Osteoblast (primary cell): ENCODE data around the gene RXYLT1. TPM values are rescaled to one million over a fixed set of nuclear protein-coding genes. Genes with fewer than 3 reads are reported as not detected.

ENCODE experiments used
- DNase-seq: peaks from one replicate; pipeline ENCODE4 v3.0.0; 2011; ENCODE audit warnings: low spot score, mixed read lengths; ENCODE audit not compliant: insufficient read length; ENCODE audit errors: missing footprints
- H2AFZ ChIP-seq: 2 replicates; pipeline ENCODE4 v1.6.0; 2011; ENCODE audit warnings: mild to moderate bottlenecking, low read length
- H3K27ac ChIP-seq: 2 replicates; pipeline ENCODE4 v1.5.1; 2011; ENCODE audit warnings: mild to moderate bottlenecking, low read depth, low read length, moderate library complexity
- H3K27me3 ChIP-seq: 2 replicates; pipeline ENCODE4 v1.6.0; 2012; ENCODE audit warnings: mild to moderate bottlenecking, control low read depth, inconsistent platforms, low read length, moderate library complexity; ENCODE audit not compliant: insufficient read depth
- H3K36me3 ChIP-seq: 2 replicates; pipeline ENCODE4 v1.5.1; 2011; ENCODE audit warnings: mild to moderate bottlenecking, low read length, control low read depth, moderate library complexity; ENCODE audit not compliant: insufficient read depth
- H3K4me1 ChIP-seq: 2 replicates; pipeline ENCODE4 v1.5.1; 2011; ENCODE audit warnings: mild to moderate bottlenecking, low read length, control low read depth, moderate library complexity; ENCODE audit not compliant: insufficient read depth
- H3K4me2 ChIP-seq: 2 replicates; pipeline ENCODE4 v1.6.0; 2011; ENCODE audit warnings: mild to moderate bottlenecking, low read length; ENCODE audit not compliant: insufficient read depth
- H3K4me3 ChIP-seq: fragments of 200-600 bp; sonication (generic); 3 replicates; pipeline ENCODE4 v1.5.1; 2012; ENCODE audit warnings: mild to moderate bottlenecking, low read length, inconsistent platforms; ENCODE audit not compliant: insufficient read depth
- H3K79me2 ChIP-seq: 2 replicates; pipeline ENCODE4 v1.6.0; 2012; ENCODE audit warnings: mild to moderate bottlenecking, low read length, control low read depth, inconsistent platforms; ENCODE audit not compliant: insufficient read depth
- H3K9me3 ChIP-seq: 2 replicates; pipeline ENCODE4 v1.5.1; 2011; ENCODE audit warnings: low read depth, low read length, control low read depth
- H4K20me1 ChIP-seq: 2 replicates; pipeline ENCODE4 v1.6.0; 2012; ENCODE audit warnings: mild to moderate bottlenecking, low read length, control low read depth; ENCODE audit not compliant: insufficient read depth
- CTCF ChIP-seq: IDR thresholded peaks from 2 replicates; pipeline ENCODE4 v1.5.1; 2011; ENCODE audit warnings: mild to moderate bottlenecking, low read depth, low read length, moderate library complexity; ENCODE audit errors: extremely low read depth
- total RNA-seq: library from RNA; depleted of rRNA; stranded (reverse); fragments of >200 nt; gene quantifications from 2 replicates; pipeline ENCODE4 v1.2.3, GENCODE V29; 2012

RXYLT1 gene
- total RNA-seq, 1 donor, result 14.5 TPM

- Histone ChIP-seq H3K79me2 (no peaks in the 10 kb centered on the region), H3K4me1 (no peaks in the 10 kb centered on the region), H3K36me3 (peaks cover 7% of the 10 kb centered on the region), H2AFZ (no peak overlapping the region), H3K9me3 (no peaks in the 10 kb centered on the region), H4K20me1 (no peaks in the 10 kb centered on the region), H3K4me3 (no peak overlapping the region), H3K4me2 (no peak overlapping the region), H3K27me3 (no peaks in the 10 kb centered on the region), H3K27ac (no peak overlapping the region)
- no peak for DNase-seq
- no peak for TF ChIP-seq CTCF
Observed at GRCh38 chr12:63805704-63806672, 26.3 kb downstream of the RXYLT1 start.

GRCh38 chr12:63808631-63809030, 28.9 kb downstream of the RXYLT1 start:
- Histone ChIP-seq H3K27ac (no peak overlapping the region), H4K20me1 (no peaks in the 10 kb centered on the region), H3K79me2 (no peaks in the 10 kb centered on the region), H3K4me1 (no peaks in the 10 kb centered on the region), H3K4me3 (no peak overlapping the region), H3K9me3 (no peaks in the 10 kb centered on the region), H3K4me2 (no peak overlapping the region), H3K36me3 (peaks cover 7% of the 10 kb centered on the region), H2AFZ (no peak overlapping the region), H3K27me3 (no peaks in the 10 kb centered on the region)
- no peak for DNase-seq
- no peak for TF ChIP-seq CTCF

GRCh38 chr12:63809566-63809965, 29.9 kb downstream of the RXYLT1 start:
- no peak for TF ChIP-seq CTCF
- no peaks in the 10 kb centered on the region for H3K79me2 ChIP-seq

GRCh38 chr12:63811334-63811733, 31.6 kb downstream of the RXYLT1 start:
- Histone ChIP-seq H3K4me3 (no peak overlapping the region), H3K9me3 (no peaks in the 10 kb centered on the region), H4K20me1 (no peaks in the 10 kb centered on the region), H3K79me2 (no peaks in the 10 kb centered on the region), H3K27me3 (no peaks in the 10 kb centered on the region), H3K36me3 (no peaks in the 10 kb centered on the region), H3K4me2 (no peak overlapping the region), H2AFZ (no peak overlapping the region), H3K27ac (no peak overlapping the region), H3K4me1 (no peaks in the 10 kb centered on the region)
- DNase-seq, result no peak
- no peak for TF ChIP-seq CTCF

More at GRCh38 chr12:63809566-63809965, 29.9 kb downstream of the RXYLT1 start:
- Histone ChIP-seq H3K27me3 (no peaks in the 10 kb centered on the region), H4K20me1 (no peaks in the 10 kb centered on the region), H2AFZ (no peak overlapping the region), H3K4me1 (no peaks in the 10 kb centered on the region), H3K4me2 (no peak overlapping the region), H3K36me3 (peaks cover 7% of the 10 kb centered on the region), H3K9me3 (no peaks in the 10 kb centered on the region), H3K4me3 (no peak overlapping the region), H3K27ac (no peak overlapping the region)
- DNase-seq, result no peak
